Measurements from ENCODE around the gene CHMP3. TPM values are rescaled to one million over a fixed set of nuclear protein-coding genes. Genes with fewer than 3 reads are reported as not detected.

CHMP3 gene
- total RNA-seq, 4 donors from 2014 or later = 80.2 to 146 (median 111) TPM

DNA sequence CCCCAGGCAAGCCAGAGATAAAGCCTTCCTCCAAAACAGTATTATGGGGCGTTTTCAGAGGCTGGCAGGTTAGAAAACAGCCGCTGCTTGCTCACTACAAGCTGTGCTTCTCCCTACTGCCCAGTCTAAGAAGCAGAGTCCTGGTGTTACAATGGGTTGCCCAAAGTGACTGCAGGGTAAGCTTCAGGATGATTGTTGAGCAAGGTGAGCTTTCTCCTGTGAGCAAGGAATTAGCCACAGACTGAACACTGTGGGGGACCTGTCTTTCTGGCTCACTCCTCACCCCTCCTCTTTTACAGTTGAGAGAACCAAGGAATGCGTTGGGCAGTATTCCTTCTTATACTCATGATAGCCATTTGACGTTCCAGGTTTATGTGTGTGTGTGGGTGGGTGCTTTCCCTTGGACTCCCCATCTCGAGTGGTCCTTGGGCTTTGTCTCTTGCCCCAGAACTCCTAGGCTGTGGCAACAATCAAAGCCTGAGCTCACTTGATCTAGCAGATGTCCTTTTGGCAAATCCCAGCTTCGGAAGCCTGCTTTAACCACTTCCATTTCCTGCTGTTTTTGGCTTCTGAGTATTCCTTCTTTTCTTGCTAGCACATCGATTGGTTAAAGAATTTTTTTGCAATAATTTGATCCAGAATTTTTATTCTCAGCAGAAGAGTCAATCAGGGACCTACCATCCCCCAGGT lies 74.5 kb downstream of the CHMP3 start:
- TF ChIP-seq, protein P1, sequence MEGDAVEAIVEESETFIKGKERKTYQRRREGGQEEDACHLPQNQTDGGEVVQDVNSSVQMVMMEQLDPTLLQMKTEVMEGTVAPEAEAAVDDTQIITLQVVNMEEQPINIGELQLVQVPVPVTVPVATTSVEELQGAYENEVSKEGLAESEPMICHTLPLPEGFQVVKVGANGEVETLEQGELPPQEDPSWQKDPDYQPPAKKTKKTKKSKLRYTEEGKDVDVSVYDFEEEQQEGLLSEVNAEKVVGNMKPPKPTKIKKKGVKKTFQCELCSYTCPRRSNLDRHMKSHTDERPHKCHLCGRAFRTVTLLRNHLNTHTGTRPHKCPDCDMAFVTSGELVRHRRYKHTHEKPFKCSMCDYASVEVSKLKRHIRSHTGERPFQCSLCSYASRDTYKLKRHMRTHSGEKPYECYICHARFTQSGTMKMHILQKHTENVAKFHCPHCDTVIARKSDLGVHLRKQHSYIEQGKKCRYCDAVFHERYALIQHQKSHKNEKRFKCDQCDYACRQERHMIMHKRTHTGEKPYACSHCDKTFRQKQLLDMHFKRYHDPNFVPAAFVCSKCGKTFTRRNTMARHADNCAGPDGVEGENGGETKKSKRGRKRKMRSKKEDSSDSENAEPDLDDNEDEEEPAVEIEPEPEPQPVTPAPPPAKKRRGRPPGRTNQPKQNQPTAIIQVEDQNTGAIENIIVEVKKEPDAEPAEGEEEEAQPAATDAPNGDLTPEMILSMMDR (IDR thresholded peaks at IDR 0.05) = no peak
- no peak for DNase-seq (ENCODE audit: low spot score)
- ATAC-seq (ENCODE audit: low FRiP score) = no peak

GRCh38 chr2:86487062-86487461 lies 76.2 kb downstream of the CHMP3 start:
- no peak for DNase-seq (ENCODE audit: low spot score)
- no peak for ATAC-seq (ENCODE audit: low FRiP score)
- TF ChIP-seq, protein P1 (IDR thresholded peaks at IDR 0.05) = no peak

DNA sequence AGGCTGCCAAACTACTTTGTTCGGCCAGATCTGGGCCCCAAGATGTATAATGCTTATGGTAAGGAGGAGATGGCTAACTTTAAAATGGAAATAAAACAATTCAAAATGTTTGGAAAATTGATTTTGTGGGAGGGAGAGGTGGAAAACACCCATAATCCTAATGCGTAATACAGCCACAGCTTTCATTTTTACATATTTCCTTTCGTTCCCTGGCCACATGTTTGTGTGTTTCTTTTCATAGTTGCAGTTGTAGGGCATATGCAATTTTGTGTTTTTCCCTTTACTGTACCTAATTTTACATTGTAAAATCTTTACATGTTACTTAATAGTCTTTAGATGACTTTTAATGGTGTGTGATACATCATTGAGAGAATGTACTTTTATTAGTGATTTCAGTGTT lies 77.4 kb downstream of the CHMP3 start:
- DNase-seq (ENCODE audit: low spot score) (no peak), ATAC-seq (ENCODE audit: low FRiP score) (no peak)
- TF ChIP-seq, protein P1 (IDR thresholded peaks at IDR 0.05) = no peak

- DNase-seq (ENCODE audit: low spot score) = no peak
- TF ChIP-seq, protein P1 (IDR thresholded peaks at IDR 0.05) = no peak
- ATAC-seq (ENCODE audit: low FRiP score) = no peak
These were observed 78.1 kb downstream of the CHMP3 start for GRCh38 chr2:86485103-86485502.

- TF ChIP-seq, protein P1 (IDR thresholded peaks at IDR 0.05) = no peak
- no peak for ATAC-seq (ENCODE audit: low FRiP score)
- DNase-seq (ENCODE audit: low spot score) = no peak
These were observed 78.9 kb downstream of the CHMP3 start for GRCh38 chr2:86484385-86484784.

DNA sequence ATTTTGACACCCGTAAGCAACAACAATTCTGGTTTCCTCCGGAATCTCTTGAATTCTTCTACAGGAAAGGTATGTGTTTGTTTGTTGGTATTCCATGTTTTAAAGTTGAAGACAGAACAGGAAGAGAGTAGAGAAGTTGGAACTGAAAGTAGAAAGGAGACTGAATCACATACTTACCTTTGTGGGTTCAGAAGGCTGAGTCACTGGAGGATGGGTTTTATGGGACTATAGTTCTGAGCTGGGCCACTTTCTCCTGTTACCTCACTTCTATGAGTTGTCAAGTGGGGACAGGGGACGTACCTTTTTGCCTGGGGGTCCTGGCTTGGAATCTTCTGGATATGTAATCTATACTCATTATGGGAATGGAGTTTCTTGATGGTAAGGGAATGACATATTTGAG lies 81.2 kb downstream of the CHMP3 start:
- no peak for ATAC-seq (ENCODE audit: low FRiP score)
- TF ChIP-seq, protein P1 (IDR thresholded peaks at IDR 0.05) = no peak
- no peak for DNase-seq (ENCODE audit: low spot score)

DNA sequence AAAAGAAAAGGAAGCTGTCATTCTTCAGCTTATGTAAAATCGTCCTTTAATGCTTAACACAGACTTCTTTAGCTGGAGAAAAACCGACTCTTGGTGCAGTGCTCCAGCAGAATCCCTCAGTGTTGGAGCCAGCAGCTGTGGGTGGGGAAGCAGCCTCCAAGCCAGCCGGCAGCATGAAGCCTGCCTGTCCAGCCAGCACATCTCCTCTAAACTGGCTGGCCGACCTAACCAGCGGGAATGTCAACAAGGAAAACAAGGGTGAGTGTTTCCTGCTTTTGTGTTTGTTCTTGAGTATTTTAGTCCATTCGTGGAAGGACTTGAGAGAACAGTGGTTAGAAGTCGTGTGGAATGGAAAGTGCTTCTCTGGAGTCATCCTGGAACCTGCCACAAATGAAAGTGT lies 83.1 kb downstream of the CHMP3 start:
- TF ChIP-seq, protein P1 (IDR thresholded peaks at IDR 0.05) = no peak
- no peak for DNase-seq (ENCODE audit: low spot score)
- no peak for ATAC-seq (ENCODE audit: low FRiP score)
